SK-N-SH (cell line): ENCODE measurements around the gene KCTD3.

ENCODE experiments used
- POLR2AphosphoS5 ChIP-seq: IDR thresholded peaks from 2 replicates; pipeline ENCODE4 v1.6.1; 2012; ENCODE audit warnings: low read depth, low read length
- RFX5 ChIP-seq: IDR thresholded peaks from 2 replicates; pipeline ENCODE4 v1.6.1; 2012; ENCODE audit warnings: mild to moderate bottlenecking, improper control_type of control experiment, low read length
- RXRA ChIP-seq: IDR thresholded peaks from 2 replicates; pipeline ENCODE4 v1.4.0; 2012; ENCODE audit warnings: low read depth, mild to moderate bottlenecking, borderline replicate concordance
- TEAD4 ChIP-seq: IDR thresholded peaks from 2 replicates; pipeline ENCODE4 v1.4.0; 2012; ENCODE audit warnings: mild to moderate bottlenecking, borderline replicate concordance; ENCODE audit not compliant: insufficient read depth
- TF ChIP-seq, protein P1 (sequence below): IDR thresholded peaks from 2 replicates; pipeline ENCODE4 v1.4.0; 2012; ENCODE audit warnings: low read depth, borderline replicate concordance
- TF ChIP-seq, protein P2 (sequence below): fragments of 200-600 bp; sonication (generic); IDR thresholded peaks from 2 replicates; pipeline ENCODE4 v1.6.1; 2017; ENCODE audit warnings: antibody characterized with exemption, mild to moderate bottlenecking, moderate library complexity
- TF ChIP-seq, protein P3 (sequence below): IDR thresholded peaks from 2 replicates; pipeline ENCODE4 v1.4.0; 2012; ENCODE audit warnings: low read depth
- TF ChIP-seq, protein P4 (sequence below): IDR thresholded peaks from 2 replicates; pipeline ENCODE4 v1.6.1; 2012; ENCODE audit warnings: mild to moderate bottlenecking, low read depth, low read length, moderate library complexity

DNA sequence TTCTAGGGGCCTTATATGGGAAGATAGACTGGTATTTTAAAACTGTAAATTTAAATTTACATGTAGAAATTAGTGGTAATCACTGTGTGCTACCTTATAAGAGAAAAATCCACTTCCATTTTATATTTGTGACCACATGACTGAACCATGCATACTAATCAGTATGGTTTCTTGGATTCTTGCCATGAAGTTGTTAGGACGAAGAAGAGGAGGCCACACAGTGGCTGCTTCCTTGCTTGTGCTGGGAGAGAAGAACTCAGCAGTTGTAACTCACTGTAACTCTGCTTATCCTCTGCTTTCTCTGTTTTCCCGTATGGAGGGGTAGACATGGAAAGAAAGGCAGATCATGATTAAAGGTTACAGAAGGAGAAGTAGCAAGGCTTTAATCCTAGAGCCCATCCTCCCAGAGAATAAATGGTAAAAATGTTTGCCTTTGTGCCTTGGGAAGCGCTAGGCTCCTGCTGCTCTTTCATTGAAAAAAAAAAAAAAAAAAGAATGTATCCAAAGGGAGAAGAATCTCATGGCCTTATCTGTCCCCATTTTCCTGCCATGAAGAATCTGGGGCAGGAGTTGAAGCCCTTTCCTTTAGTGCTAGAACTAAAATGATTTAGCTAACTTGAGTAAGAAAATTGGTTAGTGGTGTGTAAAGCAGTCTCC is 32.4 kb downstream of the KCTD3 start:
- TF ChIP-seq, protein P1, sequence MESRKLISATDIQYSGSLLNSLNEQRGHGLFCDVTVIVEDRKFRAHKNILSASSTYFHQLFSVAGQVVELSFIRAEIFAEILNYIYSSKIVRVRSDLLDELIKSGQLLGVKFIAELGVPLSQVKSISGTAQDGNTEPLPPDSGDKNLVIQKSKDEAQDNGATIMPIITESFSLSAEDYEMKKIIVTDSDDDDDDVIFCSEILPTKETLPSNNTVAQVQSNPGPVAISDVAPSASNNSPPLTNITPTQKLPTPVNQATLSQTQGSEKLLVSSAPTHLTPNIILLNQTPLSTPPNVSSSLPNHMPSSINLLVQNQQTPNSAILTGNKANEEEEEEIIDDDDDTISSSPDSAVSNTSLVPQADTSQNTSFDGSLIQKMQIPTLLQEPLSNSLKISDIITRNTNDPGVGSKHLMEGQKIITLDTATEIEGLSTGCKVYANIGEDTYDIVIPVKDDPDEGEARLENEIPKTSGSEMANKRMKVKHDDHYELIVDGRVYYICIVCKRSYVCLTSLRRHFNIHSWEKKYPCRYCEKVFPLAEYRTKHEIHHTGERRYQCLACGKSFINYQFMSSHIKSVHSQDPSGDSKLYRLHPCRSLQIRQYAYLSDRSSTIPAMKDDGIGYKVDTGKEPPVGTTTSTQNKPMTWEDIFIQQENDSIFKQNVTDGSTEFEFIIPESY: no peak
- TF ChIP-seq RXRA (no peak), RFX5 (no peak), POLR2AphosphoS5 (no peak), TEAD4 (no peak)
- TF ChIP-seq, protein P2, sequence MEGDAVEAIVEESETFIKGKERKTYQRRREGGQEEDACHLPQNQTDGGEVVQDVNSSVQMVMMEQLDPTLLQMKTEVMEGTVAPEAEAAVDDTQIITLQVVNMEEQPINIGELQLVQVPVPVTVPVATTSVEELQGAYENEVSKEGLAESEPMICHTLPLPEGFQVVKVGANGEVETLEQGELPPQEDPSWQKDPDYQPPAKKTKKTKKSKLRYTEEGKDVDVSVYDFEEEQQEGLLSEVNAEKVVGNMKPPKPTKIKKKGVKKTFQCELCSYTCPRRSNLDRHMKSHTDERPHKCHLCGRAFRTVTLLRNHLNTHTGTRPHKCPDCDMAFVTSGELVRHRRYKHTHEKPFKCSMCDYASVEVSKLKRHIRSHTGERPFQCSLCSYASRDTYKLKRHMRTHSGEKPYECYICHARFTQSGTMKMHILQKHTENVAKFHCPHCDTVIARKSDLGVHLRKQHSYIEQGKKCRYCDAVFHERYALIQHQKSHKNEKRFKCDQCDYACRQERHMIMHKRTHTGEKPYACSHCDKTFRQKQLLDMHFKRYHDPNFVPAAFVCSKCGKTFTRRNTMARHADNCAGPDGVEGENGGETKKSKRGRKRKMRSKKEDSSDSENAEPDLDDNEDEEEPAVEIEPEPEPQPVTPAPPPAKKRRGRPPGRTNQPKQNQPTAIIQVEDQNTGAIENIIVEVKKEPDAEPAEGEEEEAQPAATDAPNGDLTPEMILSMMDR: no peak
- TF ChIP-seq, protein P3, sequence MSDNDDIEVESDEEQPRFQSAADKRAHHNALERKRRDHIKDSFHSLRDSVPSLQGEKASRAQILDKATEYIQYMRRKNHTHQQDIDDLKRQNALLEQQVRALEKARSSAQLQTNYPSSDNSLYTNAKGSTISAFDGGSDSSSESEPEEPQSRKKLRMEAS: no peak
- TF ChIP-seq, protein P4, sequence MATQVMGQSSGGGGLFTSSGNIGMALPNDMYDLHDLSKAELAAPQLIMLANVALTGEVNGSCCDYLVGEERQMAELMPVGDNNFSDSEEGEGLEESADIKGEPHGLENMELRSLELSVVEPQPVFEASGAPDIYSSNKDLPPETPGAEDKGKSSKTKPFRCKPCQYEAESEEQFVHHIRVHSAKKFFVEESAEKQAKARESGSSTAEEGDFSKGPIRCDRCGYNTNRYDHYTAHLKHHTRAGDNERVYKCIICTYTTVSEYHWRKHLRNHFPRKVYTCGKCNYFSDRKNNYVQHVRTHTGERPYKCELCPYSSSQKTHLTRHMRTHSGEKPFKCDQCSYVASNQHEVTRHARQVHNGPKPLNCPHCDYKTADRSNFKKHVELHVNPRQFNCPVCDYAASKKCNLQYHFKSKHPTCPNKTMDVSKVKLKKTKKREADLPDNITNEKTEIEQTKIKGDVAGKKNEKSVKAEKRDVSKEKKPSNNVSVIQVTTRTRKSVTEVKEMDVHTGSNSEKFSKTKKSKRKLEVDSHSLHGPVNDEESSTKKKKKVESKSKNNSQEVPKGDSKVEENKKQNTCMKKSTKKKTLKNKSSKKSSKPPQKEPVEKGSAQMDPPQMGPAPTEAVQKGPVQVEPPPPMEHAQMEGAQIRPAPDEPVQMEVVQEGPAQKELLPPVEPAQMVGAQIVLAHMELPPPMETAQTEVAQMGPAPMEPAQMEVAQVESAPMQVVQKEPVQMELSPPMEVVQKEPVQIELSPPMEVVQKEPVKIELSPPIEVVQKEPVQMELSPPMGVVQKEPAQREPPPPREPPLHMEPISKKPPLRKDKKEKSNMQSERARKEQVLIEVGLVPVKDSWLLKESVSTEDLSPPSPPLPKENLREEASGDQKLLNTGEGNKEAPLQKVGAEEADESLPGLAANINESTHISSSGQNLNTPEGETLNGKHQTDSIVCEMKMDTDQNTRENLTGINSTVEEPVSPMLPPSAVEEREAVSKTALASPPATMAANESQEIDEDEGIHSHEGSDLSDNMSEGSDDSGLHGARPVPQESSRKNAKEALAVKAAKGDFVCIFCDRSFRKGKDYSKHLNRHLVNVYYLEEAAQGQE: no peak
